Hematopoietic multipotent progenitor cell treated with erythropoietin and hydrocortisone succinate and interleukin-3 and kit ligand, for 8 days (in vitro differentiated cells): ENCODE data around the gene KLKB1.
"Not testable (repeated sequence)": the region's sequence is repeated elsewhere in the genome, so short reads cannot be mapped to it uniquely, and the experiment has no call there.

Experiments used
- DNase-seq: peaks from one replicate; pipeline ENCODE4 v3.0.0-alpha.2; 2015

Gene KLKB1

GRCh38 chr4:186227744-186228513, 622 bp downstream of the KLKB1 start:
- DNase-seq, result no peak

DNA sequence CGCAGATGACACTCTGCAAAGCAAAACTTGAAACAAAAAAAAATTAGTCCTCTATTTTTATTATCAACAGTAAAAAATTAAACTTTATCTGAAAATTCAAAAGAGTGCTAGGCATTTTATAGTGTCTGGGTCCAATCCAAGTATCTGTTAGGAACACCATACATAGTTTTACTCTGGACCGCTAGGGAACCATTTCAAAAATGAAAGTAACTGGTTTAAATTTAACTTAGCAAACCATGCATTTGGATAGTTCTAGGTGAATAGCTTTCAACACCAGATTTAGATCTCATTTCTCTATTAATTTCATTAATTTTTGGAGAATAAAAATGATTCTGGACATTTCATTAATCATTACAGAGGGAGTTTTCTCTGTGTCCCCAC, 1.2 kb downstream of the KLKB1 start:
- no peak for DNase-seq

GRCh38 chr4:186234367-186234766, 7.1 kb downstream of the KLKB1 start:
- DNase-seq, result no peak

GRCh38 chr4:186236126-186236525, 8.8 kb downstream of the KLKB1 start:
- no peak for DNase-seq

DNA sequence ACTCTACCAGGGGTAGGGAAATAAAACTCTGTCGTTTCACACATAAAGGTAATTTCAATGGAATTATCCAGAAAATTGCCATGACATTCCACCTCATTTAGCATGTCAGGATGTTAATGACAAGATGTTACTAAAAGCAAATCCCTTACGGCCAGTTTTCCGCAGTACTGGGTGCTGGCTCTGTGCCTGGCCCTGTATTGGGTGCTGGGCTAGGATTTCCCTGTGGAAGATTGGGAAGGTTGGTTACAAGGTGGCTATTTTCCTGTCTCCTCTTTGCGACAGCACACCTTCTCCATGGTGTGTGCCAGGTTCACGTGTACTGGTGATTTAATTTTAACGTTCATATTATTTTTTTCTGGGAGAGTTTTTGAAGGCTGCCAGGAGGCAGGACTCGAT, 13.1 kb downstream of the KLKB1 start:
- DNase-seq, result no peak

- DNase-seq, result no peak
These were observed 13.7 kb downstream of the KLKB1 start for GRCh38 chr4:186240848-186241491.

- DNase-seq, result no peak
These were observed 14.3 kb downstream of the KLKB1 start for GRCh38 chr4:186241616-186242015.

DNA sequence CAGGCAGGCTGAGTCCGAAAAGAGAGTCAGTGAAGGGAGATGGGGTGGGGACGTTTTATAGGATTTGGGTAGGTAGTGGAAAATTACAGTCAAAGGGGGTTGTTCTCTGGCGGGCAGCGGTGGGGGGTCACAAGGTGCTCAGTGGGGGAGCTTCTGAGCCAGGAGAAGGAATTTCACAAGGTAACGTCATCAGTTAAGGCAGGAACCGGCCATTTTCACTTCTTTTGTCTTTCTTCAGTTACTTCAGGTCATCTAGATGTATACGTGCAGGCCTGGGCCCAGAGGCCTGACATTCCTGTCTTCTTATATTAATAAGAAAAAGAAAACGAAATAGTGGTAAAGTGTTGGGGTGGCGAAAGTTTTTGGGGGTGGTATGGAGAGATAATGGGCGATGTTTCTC, 14.7 kb downstream of the KLKB1 start:
- not testable (repeated sequence) for DNase-seq

DNA sequence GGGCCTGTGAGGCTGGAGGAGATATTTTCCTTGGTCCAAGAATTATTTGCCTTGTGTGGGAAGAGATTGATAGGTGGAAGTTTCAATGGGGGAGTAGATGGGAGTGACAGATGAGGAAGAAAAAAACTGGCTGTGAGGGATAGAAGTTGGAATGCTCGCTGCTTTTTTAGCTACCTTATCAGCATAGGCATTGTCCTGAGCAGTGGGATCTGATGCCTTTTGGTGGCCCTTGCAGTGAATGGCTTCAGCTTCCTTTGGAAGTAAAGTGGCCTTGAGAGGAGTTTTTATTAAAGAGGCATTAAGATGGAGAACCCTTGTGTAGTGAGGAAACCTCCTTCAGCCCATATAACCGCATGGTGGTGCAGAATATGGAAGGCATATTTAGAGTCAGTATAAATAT, 16.0 kb downstream of the KLKB1 start:
- no peak for DNase-seq

DNA sequence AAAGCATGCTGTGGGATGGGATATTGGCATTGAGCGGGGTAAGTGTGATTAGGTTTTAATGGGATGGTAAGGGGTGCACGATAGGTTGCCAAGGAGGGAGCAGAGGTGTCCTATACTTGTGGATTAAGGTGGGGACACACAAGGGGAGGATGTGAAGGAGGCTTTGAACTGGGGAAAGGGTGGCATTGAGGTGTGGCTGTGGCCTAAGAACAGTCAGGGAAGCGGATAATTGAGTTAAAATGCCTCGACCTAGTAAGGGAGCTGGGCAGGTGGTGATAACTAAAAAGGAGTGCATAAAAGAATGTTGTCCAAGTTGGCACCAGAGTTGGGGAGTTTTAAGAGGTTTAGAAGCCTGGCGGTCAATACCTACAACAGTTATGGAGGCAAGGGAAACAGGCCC, 17.5 kb downstream of the KLKB1 start:
- no peak for DNase-seq

DNA sequence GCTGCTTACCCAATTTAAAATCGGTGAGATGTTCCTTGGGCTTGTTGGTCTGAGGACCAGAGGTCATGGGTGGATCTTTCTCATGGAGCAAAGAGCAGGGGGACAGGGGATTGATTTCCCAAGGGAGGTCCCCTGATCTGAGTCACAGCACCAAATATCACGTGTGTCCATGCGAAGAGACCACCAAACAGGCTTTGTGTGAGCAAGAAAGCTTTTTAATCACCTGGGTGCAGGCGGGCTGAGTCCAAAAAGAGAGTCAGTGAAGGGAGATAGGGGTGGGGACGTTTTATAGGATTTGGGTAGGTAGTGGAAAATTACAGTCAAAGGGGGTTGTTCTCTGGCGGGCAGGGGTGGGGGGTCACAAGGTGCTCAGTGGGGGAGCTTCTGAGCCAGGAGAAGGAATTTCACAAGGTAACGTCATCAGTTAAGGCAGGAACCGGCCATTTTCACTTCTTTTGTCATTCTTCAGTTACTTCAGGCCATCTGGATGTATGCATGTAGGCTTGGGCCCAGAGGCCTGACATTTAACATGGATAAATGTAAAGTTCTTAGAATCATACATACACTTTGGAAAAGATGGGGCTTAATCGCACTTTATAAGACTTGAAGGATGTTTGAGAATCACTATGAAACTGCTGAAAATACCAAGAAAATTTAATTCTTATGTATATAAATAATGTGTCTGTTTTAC, 19.9 kb downstream of the KLKB1 start:
- not testable (repeated sequence) for DNase-seq

DNA sequence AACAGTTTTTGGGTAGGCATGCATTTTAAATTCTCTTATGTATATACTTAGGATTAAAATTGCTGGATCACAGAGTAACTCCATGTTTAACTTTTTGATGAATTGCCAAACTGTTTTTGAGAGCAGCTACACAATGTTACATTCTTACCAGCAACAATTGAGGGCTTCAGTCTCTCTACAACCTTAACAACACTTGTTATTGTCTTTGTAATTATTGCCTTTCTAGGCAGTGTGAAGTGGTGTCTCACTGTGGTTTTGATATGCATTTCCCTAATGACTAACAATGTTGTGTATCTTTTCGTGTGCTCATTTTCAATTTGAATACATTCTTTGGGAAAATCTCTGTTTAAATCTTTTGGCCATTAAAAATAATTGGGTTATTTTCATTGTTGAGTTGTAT, 21.3 kb downstream of the KLKB1 start:
- no peak for DNase-seq

DNA sequence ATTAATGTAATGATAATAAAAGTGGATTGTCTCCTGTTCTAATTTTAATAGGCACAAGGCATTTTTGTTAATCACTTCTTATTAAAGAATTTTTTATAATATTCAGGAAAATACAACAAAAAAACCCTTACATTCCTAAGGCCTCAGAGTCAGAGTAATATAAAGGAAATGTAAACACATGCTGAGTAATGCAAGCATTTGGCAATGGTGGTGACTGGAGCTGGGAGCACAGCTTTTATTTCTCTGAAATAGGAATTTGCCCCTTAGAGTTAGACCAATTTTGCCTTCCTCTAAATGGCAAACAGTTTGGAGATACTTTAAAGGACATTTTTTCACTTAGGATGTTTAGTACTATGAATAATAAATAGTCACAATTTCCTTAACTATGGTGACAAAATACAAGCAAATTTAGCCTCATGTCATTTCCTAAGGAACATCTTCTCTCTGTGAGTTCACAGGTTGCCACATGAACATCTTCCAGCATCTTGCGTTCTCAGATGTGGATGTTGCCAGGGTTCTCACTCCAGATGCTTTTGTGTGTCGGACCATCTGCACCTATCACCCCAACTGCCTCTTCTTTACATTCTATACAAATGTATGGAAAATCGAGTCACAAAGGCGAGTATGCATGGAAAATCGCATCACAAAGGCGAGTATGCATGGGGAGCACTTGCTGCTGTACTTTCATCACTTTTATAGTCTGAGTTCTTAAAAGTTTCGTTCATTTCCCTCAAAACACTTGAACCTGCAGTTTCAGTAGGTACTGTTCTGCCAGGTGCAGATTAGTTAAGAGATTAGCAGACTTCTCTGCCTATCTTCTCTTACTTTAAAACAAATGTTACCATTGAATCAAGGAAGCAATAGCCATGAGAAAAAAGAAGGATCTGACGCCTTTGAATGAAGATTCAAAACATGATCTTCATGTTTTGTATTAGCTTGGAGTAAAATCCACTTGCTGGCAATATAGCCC, 22.8 kb downstream of the KLKB1 start:
- DNase-seq, result no peak

DNA sequence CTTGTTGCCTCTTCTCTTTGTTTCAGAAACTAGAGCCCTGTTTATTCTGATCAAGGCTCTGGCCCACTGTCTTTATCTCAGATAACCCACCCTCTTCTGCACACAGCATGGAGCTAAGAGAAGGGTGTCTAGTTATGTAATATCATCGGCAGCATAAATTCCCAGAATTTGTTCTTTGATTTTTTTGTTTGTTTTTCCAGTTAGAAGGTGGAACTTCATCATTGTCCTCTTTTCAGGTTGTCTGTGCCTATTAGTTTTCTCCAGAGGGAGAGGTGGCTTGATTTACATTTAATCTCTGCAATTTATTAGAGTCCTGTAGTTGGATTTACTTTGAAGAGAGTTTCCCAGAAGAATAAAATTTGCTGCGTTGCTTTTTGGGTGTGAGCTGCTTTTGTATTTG, 23.5 kb downstream of the KLKB1 start:
- no peak for DNase-seq

DNA sequence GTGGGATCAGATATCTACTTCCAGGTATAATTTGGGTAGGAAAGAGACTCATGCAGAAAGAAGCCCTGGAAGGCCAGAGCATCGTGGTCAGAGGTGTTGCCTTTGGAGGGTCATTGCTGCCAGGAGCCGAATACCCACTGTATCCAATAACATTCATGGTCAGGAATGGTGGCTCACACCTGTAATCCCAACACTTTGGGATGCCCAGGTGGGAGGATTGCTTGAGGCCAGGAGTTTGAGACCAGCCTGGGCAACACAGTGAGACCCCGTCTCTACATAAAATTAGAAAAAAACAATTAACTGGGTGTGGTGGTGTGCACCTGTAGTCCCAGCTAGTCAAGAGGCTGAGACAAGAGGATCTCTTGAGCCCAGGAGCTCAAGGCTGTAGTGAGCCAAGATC, 27.8 kb downstream of the KLKB1 start:
- no peak for DNase-seq

DNA sequence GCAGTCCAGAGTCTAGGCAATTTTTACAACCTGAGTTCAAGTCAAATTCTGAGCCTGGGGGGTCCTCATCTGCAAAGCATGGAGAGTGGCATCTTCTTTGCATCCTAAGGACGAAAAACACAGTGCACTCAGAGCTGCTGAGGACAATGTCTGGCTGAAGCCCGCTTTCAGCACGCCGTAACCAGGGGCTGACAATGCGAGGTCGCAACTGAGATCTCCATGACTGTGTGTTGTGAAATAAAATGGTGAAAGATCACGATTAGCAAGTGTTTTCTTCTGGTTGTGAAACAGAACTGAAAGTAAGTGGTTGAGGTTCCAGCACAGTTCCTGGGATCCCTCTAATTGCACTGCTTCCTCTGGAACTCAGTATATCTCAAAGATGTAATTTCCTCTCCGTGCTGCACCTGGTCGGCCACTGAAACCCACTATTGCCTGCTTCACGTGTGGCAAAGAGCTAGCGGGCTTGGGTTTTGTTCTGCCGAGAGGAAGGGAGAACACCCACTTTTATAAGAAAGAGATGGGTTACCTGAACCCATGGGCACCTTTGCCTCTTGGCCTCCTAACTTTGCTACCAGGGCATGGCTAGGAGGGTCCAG, 31.0 kb downstream of the KLKB1 start:
- DNase-seq, result no peak

DNA sequence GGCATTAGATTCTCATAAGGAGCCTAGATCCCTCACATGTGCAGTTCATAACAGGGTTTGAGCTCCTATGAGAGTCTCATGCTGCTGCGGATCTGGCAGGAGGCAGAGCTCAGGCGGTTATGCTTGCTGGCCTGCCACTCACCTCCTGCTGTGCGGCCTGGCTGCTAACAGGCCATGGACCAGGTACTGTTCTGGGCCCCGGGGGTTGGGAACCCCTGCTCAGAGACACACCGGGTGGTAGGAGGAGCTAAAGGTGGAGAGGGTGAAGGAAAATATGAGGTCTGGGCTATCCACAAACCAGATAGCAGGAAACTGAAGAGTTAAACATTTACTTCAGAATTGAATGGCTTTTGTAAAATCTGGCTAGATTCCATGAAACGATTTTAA, 32.8 kb downstream of the KLKB1 start:
- DNase-seq, result no peak

- DNase-seq, result no peak
These were observed 33.5 kb downstream of the KLKB1 start for GRCh38 chr4:186260504-186261448.

DNA sequence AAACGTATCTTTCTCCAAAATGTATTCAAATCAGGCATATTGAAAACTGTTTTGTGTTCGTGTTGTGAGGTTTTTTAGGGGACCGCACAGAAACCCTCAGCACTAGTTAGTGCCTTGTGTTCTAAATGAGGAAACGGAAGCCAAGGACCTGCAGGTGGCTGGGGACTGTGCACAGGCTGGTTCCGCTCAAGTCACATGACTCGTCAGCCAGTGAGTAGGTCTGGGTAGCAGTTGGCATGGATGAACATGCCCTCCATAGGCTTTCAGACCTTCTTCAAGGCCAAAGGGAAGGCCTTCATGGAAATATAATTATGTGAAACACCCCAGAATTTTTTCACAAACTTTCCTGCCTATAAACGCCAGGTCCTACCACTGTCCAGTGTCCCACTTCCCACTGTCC, 37.4 kb downstream of the KLKB1 start:
- DNase-seq, result no peak

GRCh38 chr4:186265250-186265649, 37.9 kb downstream of the KLKB1 start:
- not testable (repeated sequence) for DNase-seq
